ENCODE data around the gene TRPC3. TPM values are rescaled to one million over a fixed set of nuclear protein-coding genes. Genes with fewer than 3 reads are reported as not detected.

Gene TRPC3
- total RNA-seq, 1 experiment from 2014 or later = 0.25 TPM

DNA sequence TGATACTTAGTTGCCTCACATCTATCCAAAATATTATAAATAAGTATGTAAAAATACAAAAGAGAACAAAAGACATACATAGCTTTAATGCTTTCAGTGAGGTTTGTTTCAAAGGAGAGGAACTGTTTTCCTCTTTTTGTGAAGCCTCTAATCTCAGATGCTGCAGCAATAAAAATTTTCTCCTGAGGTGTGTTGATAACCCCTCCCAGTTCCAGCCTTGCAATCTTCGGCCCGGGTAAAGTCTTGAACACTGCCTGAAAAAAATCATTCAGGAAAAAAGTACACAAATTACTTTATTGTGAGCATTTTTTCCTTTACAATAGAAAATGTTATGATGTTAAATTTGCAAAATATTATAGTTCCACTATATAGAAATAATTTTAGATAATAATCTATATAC lies 90.4 kb downstream of the TRPC3 start:
- no peak overlapping the region for H3K27ac ChIP-seq (ENCODE audit: low read depth, low read length)
- ChIA-PET CTCF (no interaction called here), POLR2A (no interaction called here), RAD21 (ENCODE audit: low non-redundant PET in 1 of 2, low total read pairs in 2 of 2, uncharacterized antibody in 2 of 2, unreplicated experiment in 2 of 2) (no interaction called here)
- peaks cover 12 to 18% of the 10 kb centered on the region in 2 experiments for H3K36me3 ChIP-seq (ENCODE audit: control insufficient read depth in 1 of 2, insufficient read depth in 2 of 2, low read length in 2 of 2)
- intact Hi-C loops (cut with micrococcal nuclease) = no loop called here
- no peaks in the 10 kb centered on the region for H3K9me2 ChIP-seq (ENCODE audit: insufficient read depth)
- H2AFZ ChIP-seq (ENCODE audit: low read depth, low read length, poor library complexity, severe bottlenecking) = no peak overlapping the region
- H3K79me2 ChIP-seq (ENCODE audit: insufficient read depth, low read length) = peaks cover 3% of the 10 kb centered on the region; the same call in 1 of the 2 replicates
- no peak overlapping the region for H3K4me3 ChIP-seq (replicated peaks in 1 of 2; ENCODE audit: low read depth in 1 of 2, low read length in 2 of 2)
- DNase-seq (ENCODE audit: low read depth, low spot score) = no peak
- no peak overlapping the region for H3K4me2 ChIP-seq (ENCODE audit: low read length)
- H3K9ac ChIP-seq (ENCODE audit: low read length) = no peak overlapping the region
- TF ChIP-seq SP1 (IDR thresholded peaks at IDR 0.05; ENCODE audit: low read depth) (no peak), CEBPB (IDR thresholded peaks at IDR 0.05; ENCODE audit: low read depth) (no peak), JUND (IDR thresholded peaks at IDR 0.05) (no peak), CBX3 (IDR thresholded peaks at IDR 0.05; ENCODE audit: low read depth) (no peak), FOSL1 (IDR thresholded peaks at IDR 0.05; ENCODE audit: low read depth) (no peak), SIN3A (IDR thresholded peaks at IDR 0.05; ENCODE audit: low read depth) (no peak), POLR2A (IDR thresholded peaks at IDR 0.05; ENCODE audit: borderline replicate concordance, extremely low read depth, insufficient read depth, insufficient read length) (no peak), ZNF274 (IDR thresholded peaks at IDR 0.05; ENCODE audit: low read depth, low read length) (no peak), ELF1 (IDR thresholded peaks at IDR 0.05; ENCODE audit: borderline replicate concordance, low read depth) (no peak), EZH2phosphoT487 (IDR thresholded peaks at IDR 0.05; ENCODE audit: borderline replicate concordance) (no peak), CTCF (IDR thresholded peaks at IDR 0.05 in 2 of 3, conservative IDR thresholded peaks at IDR 0.05 in 1 of 3; ENCODE audit: borderline replicate concordance in 1 of 3, insufficient read depth in 1 of 3, low read depth in 2 of 3, low read length in 2 of 3) (no peak), RAD21 (IDR thresholded peaks at IDR 0.05; ENCODE audit: low read depth) (no peak), YY1 (IDR thresholded peaks at IDR 0.05; ENCODE audit: extremely low read depth, insufficient replicate concordance, low read depth, low read length) (no peak), TCF7L2 (IDR thresholded peaks at IDR 0.05; ENCODE audit: borderline replicate concordance, extremely low read depth, insufficient read depth, insufficient read length) (no peak), EZH2 (IDR thresholded peaks at IDR 0.05) (no peak), ZFX (IDR thresholded peaks at IDR 0.05) (no peak)
- TF ChIP-seq, protein P1, sequence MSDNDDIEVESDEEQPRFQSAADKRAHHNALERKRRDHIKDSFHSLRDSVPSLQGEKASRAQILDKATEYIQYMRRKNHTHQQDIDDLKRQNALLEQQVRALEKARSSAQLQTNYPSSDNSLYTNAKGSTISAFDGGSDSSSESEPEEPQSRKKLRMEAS (IDR thresholded peaks at IDR 0.05) = no peak
- TF ChIP-seq, protein P2, sequence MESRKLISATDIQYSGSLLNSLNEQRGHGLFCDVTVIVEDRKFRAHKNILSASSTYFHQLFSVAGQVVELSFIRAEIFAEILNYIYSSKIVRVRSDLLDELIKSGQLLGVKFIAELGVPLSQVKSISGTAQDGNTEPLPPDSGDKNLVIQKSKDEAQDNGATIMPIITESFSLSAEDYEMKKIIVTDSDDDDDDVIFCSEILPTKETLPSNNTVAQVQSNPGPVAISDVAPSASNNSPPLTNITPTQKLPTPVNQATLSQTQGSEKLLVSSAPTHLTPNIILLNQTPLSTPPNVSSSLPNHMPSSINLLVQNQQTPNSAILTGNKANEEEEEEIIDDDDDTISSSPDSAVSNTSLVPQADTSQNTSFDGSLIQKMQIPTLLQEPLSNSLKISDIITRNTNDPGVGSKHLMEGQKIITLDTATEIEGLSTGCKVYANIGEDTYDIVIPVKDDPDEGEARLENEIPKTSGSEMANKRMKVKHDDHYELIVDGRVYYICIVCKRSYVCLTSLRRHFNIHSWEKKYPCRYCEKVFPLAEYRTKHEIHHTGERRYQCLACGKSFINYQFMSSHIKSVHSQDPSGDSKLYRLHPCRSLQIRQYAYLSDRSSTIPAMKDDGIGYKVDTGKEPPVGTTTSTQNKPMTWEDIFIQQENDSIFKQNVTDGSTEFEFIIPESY (IDR thresholded peaks at IDR 0.05; ENCODE audit: extremely low read depth, insufficient replicate concordance, low read length) = no peak
- no peak for ATAC-seq
- no TSS peak for BruUV-seq (replicated peaks)
- H3K9me3 ChIP-seq (ENCODE audit: control insufficient read depth in 1 of 2, insufficient read depth in 1 of 2, low read depth in 1 of 2, low read length in 2 of 2) = no peaks in the 10 kb centered on the region
- no peaks in the 10 kb centered on the region for H4K20me1 ChIP-seq (ENCODE audit: insufficient read depth)
- no peaks in the 10 kb centered on the region for H3K27me3 ChIP-seq (ENCODE audit: insufficient read depth, low read length)
- no peaks in the 10 kb centered on the region for H3K4me1 ChIP-seq (ENCODE audit: control insufficient read depth in 1 of 2, insufficient read depth in 2 of 2, low read length in 2 of 2)

Data from HCT116 (cell line).